IMR-90 (cell line): ENCODE results near the gene RRP9.

ENCODE experiments used
- BHLHE40 ChIP-seq: fragments of 150-350 bp; IDR thresholded peaks from 2 replicates; pipeline ENCODE4 v1.6.1; 2016; ENCODE audit warnings: mild to moderate bottlenecking, low read depth, low read length
- CEBPB ChIP-seq: IDR thresholded peaks from 2 replicates; pipeline ENCODE4 v1.6.1; 2012; ENCODE audit warnings: low read depth, low read length, improper control_type of control experiment
- CTCF ChIP-seq: conservative IDR thresholded peaks from 2 replicates; pipeline ENCODE4 v1.5.1; 2012; ENCODE audit warnings: mild to moderate bottlenecking, low read depth, low read length, improper control_type of control experiment
- FOS ChIP-seq: fragments of 150-350 bp; IDR thresholded peaks from 2 replicates; pipeline ENCODE4 v1.6.1; 2016; ENCODE audit warnings: low read depth, low read length
- MXI1 ChIP-seq: IDR thresholded peaks from 2 replicates; pipeline ENCODE4 v1.6.1; 2012; ENCODE audit warnings: low read depth, mild to moderate bottlenecking, low read length, moderate library complexity, borderline replicate concordance
- POLR2A ChIP-seq: IDR thresholded peaks from 2 replicates; pipeline ENCODE4 v1.6.1; 2012; ENCODE audit warnings: mild to moderate bottlenecking, low read depth, low read length
- RFX5 ChIP-seq: IDR thresholded peaks from 2 replicates; pipeline ENCODE4 v1.8.0; 2012; ENCODE audit warnings: low read depth, mild to moderate bottlenecking, low read length, moderate library complexity
- SMC3 ChIP-seq: fragments of 150-350 bp; IDR thresholded peaks from 2 replicates; pipeline ENCODE4 v1.6.1; 2016; ENCODE audit warnings: low read depth, mild to moderate bottlenecking, antibody characterized with exemption, low read length, moderate library complexity

- no peak for TF ChIP-seq CTCF
- no peak for TF ChIP-seq POLR2A
- no peak for TF ChIP-seq BHLHE40
- TF ChIP-seq SMC3 = no peak
- no peak for TF ChIP-seq FOS
- no peak for TF ChIP-seq RFX5
- TF ChIP-seq CEBPB = no peak
- TF ChIP-seq MXI1 = no peak
These were observed 38.5 kb upstream of the RRP9 start for GRCh38 chr3:51980253-51980652.
